ENCODE data around the gene KDM2A. TPM values are rescaled to one million over a fixed set of nuclear protein-coding genes. Genes with fewer than 3 reads are reported as not detected.

The KDM2A gene
- total RNA-seq, 4 donors from 2014 or later: 65.3 to 137 (median 81.2) TPM

GRCh38 chr11:67242548-67242947 lies 123.5 kb downstream of the KDM2A start:
- Histone ChIP-seq H3K9me3 (no peaks in the 10 kb centered on the region), H3K27me3 (no peaks in the 10 kb centered on the region), H3K4me3 (peak overlapping the region in 1 of 4 donors; percentile 66), H3K27ac (peak overlapping the region in 3 of 4 donors; percentile 7 to 95 (median 91)), H3K4me1 (peaks cover 28 to 58% (median 43%) of the 10 kb centered on the region in 4 donors), H3K36me3 (peaks cover 0 to 38% (median 15%) of the 10 kb centered on the region in 4 donors)
- DNase-seq: no peak
- 54 to 100% methylated on average over 1 of the region's 1 CpG for WGBS, 2 donors (ENCODE audit: low coverage in 1 of 2)
- TF ChIP-seq EP300 (IDR thresholded peaks at IDR 0.05; ENCODE audit: low read depth) (no peak), POLR2AphosphoS5 (IDR thresholded peaks at IDR 0.05) (no peak), CTCF (IDR thresholded peaks at IDR 0.05) (no peak), POLR2A (IDR thresholded peaks at IDR 0.05) (no peak)
- intact Hi-C loops (cut with DNase I; ENCODE audit: low total_unique reads): no loop called here
- in situ Hi-C loops (cut with MboI; ENCODE audit: low pct_ligation_motif_present in 1 of 4, low pct_unique_long_range_greater_than_20kb in 1 of 4, low sequenced_read_pairs in 3 of 4): no loop called here

- TF ChIP-seq POLR2AphosphoS5 (IDR thresholded peaks at IDR 0.05): no peak
- no peak for TF ChIP-seq POLR2A (IDR thresholded peaks at IDR 0.05)
- H3K36me3 ChIP-seq: peaks cover 0 to 43% (median 17%) of the 10 kb centered on the region in 4 donors
Measured at GRCh38 chr11:67243051-67243450, 124.0 kb downstream of the KDM2A start.

GRCh38 chr11:67245046-67245445 lies 126.0 kb downstream of the KDM2A start:
- DNase-seq: no peak
- Histone ChIP-seq H3K9me3 (no peaks in the 10 kb centered on the region), H3K4me3 (no peak overlapping the region), H3K4me1 (peaks cover 21 to 38% (median 27%) of the 10 kb centered on the region in 4 donors), H3K36me3 (peaks cover 0 to 63% (median 26%) of the 10 kb centered on the region in 4 donors), H3K27me3 (no peaks in the 10 kb centered on the region), H3K27ac (no peak overlapping the region)
- 87 to 93% methylated on average over 11 of the region's 11 CpGs for WGBS, 2 donors (ENCODE audit: low coverage in 1 of 2)
- in situ Hi-C loops (cut with MboI; ENCODE audit: low pct_ligation_motif_present in 1 of 4, low pct_unique_long_range_greater_than_20kb in 1 of 4, low sequenced_read_pairs in 3 of 4) (no loop called here), intact Hi-C loops (cut with DNase I; ENCODE audit: low total_unique reads) (no loop called here)
- TF ChIP-seq CTCF (IDR thresholded peaks at IDR 0.05) (no peak), EP300 (IDR thresholded peaks at IDR 0.05; ENCODE audit: low read depth) (no peak), POLR2A (IDR thresholded peaks at IDR 0.05) (no peak), POLR2AphosphoS5 (IDR thresholded peaks at IDR 0.05) (no peak)

More at GRCh38 chr11:67243051-67243450, 124.0 kb downstream of the KDM2A start:
- Histone ChIP-seq H3K27me3 (no peaks in the 10 kb centered on the region), H3K4me1 (peaks cover 28 to 53% (median 42%) of the 10 kb centered on the region in 4 donors), H3K9me3 (no peaks in the 10 kb centered on the region), H3K27ac (peak overlapping the region in 2 of 4 donors; percentile 91 to 95), H3K4me3 (no peak overlapping the region)
- intact Hi-C loops (cut with DNase I; ENCODE audit: low total_unique reads): no loop called here
- 72 to 88% methylated on average over 2 of the region's 2 CpGs for WGBS, 2 donors (ENCODE audit: low coverage in 1 of 2)
- DNase-seq: no peak
- in situ Hi-C loops (cut with MboI; ENCODE audit: low pct_ligation_motif_present in 1 of 4, low pct_unique_long_range_greater_than_20kb in 1 of 4, low sequenced_read_pairs in 3 of 4): no loop called here

- 90% methylated on average over 4 to 5 of the region's 5 CpGs for WGBS, 2 donors (ENCODE audit: low coverage in 1 of 2)
- no peaks in the 10 kb centered on the region for H3K27me3 ChIP-seq
- intact Hi-C loops (cut with DNase I; ENCODE audit: low total_unique reads) (no loop called here), in situ Hi-C loops (cut with MboI; ENCODE audit: low pct_ligation_motif_present in 1 of 4, low pct_unique_long_range_greater_than_20kb in 1 of 4, low sequenced_read_pairs in 3 of 4) (no loop called here)
- TF ChIP-seq POLR2AphosphoS5 (IDR thresholded peaks at IDR 0.05) (no peak), POLR2A (IDR thresholded peaks at IDR 0.05) (no peak), CTCF (IDR thresholded peaks at IDR 0.05) (no peak), EP300 (IDR thresholded peaks at IDR 0.05; ENCODE audit: low read depth) (no peak)
- H3K36me3 ChIP-seq: peaks cover 0 to 77% (median 35%) of the 10 kb centered on the region in 4 donors
- no peaks in the 10 kb centered on the region for H3K9me3 ChIP-seq
- H3K4me3 ChIP-seq: no peak overlapping the region
- H3K27ac ChIP-seq: no peak overlapping the region
- DNase-seq: no peak
- peaks cover under 1 to 20% (median 3%) of the 10 kb centered on the region in 4 donors for H3K4me1 ChIP-seq
Measured at GRCh38 chr11:67247946-67248550, 129.0 kb downstream of the KDM2A start.

Measured in transverse colon (tissue), 4 donors.